AG04450 (cell line): ENCODE results near the gene GRB14. TPM values are rescaled to one million over a fixed set of nuclear protein-coding genes. Genes with fewer than 3 reads are reported as not detected.

Source experiments
- CTCF ChIA-PET: fragments of 300-600, 350-600 bp; formaldehyde crosslinking; extraction: SDS; loops from one replicate; lab custom pipeline; 2022; ENCODE audit warnings: antibody characterized with exemption, inconsistent platforms; lab: Charles Lee
- POLR2A ChIA-PET: fragments of 350-600 bp; formaldehyde crosslinking; extraction: SDS; loops from one replicate; lab custom pipeline; 2021; ENCODE audit warnings: antibody characterized with exemption, inconsistent platforms; lab: Yijun Ruan, JAX
- DNase-seq: peaks from one replicate; pipeline ENCODE4 v3.0.0-alpha.2; 2011; ENCODE audit warnings: low read depth, low spot score
- H3K27ac ChIP-seq: one replicate; pipeline ENCODE4 v1.5.1; 2012; ENCODE audit warnings: low read depth, low read length, control low read depth
- H3K27me3 ChIP-seq: one replicate; pipeline ENCODE4 v1.6.0; 2012; ENCODE audit warnings: low read length; ENCODE audit not compliant: control insufficient read depth, insufficient read depth
- H3K4me3 ChIP-seq: 2 replicates; pipeline ENCODE4 v1.5.1; 2011; ENCODE audit warnings: mild to moderate bottlenecking, low read depth, low read length, control low read depth
- H3K9me3 ChIP-seq: 2 replicates; pipeline ENCODE4 v1.5.1; 2012; ENCODE audit warnings: low read length; ENCODE audit not compliant: control insufficient read depth, insufficient read depth
- polyA plus RNA-seq: library from polyadenylated mRNA; depleted of rRNA; stranded (reverse); fragments of >200 nt; gene quantifications from 2 replicates; pipeline ENCODE4 v1.2.3, GENCODE V29; 2011
- TF ChIP-seq, protein P1 (sequence below): IDR thresholded peaks from 2 replicates; pipeline ENCODE4 v1.5.1; 2011; ENCODE audit warnings: low read depth, low read length, control low read depth, inconsistent platforms

The GRB14 gene
- polyA plus RNA-seq, 1 experiment = not detected

DNA sequence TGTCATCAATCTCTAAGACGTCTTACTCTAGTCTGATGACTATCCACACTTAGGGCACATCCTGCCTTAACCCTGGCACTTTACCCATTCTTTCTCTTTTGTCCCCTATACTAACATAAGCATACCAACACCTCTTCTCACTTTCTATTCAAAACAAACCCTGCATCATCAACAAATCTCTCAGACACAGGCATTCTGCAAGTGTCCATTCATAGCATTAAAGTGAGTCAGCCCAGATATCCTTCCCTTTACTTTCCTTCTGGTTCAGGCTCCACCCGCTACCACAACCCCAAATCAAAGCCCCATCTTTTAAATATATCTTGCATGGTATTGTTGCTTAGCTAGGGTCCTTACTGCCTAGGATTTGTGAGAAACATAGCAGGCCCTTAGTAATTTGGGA is 3.8 kb downstream of the GRB14 start:
- peaks cover 6% of the 10 kb centered on the region for H3K27me3 ChIP-seq
- ChIA-PET POLR2A (no interaction called here), CTCF (no interaction called here)
- TF ChIP-seq, protein P1, sequence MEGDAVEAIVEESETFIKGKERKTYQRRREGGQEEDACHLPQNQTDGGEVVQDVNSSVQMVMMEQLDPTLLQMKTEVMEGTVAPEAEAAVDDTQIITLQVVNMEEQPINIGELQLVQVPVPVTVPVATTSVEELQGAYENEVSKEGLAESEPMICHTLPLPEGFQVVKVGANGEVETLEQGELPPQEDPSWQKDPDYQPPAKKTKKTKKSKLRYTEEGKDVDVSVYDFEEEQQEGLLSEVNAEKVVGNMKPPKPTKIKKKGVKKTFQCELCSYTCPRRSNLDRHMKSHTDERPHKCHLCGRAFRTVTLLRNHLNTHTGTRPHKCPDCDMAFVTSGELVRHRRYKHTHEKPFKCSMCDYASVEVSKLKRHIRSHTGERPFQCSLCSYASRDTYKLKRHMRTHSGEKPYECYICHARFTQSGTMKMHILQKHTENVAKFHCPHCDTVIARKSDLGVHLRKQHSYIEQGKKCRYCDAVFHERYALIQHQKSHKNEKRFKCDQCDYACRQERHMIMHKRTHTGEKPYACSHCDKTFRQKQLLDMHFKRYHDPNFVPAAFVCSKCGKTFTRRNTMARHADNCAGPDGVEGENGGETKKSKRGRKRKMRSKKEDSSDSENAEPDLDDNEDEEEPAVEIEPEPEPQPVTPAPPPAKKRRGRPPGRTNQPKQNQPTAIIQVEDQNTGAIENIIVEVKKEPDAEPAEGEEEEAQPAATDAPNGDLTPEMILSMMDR = no peak
- no peak overlapping the region for H3K4me3 ChIP-seq
- no peak overlapping the region for H3K27ac ChIP-seq
- DNase-seq = no peak
- H3K9me3 ChIP-seq = no peaks in the 10 kb centered on the region

DNA sequence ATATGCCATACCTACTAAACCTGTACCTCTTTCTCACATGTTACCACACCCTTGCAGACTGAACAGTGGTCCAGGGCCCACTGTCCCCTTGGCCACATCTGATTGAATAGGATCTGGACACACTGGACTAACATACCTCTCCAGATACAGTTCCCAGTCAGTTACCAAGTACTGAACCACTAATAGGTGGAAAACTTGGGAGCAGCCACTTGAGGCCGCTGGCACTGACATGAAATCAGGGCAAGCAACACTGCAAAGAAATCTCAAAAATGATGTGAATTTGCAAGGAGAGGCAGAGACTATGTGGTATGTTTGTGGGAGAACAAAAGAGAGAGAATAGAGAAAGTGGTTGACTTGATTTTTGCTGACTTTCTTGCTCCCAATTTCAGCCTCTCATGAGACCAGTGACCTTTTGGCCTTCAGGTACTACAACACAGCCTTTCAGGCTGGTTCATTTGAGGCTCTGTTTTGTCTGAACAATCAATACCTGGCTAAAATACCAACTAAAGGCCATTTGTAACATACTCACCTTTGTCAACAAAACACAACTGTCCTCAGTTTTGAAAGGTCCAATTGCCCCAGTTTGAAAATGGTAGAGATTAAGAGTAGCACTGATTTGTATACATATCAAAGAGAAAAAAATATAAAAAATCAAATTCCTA is 7.8 kb downstream of the GRB14 start:
- DNase-seq = no peak
- H3K27ac ChIP-seq = no peak overlapping the region
- H3K27me3 ChIP-seq = no peaks in the 10 kb centered on the region
- TF ChIP-seq, protein P1 = no peak
- no peak overlapping the region for H3K4me3 ChIP-seq
- H3K9me3 ChIP-seq = no peaks in the 10 kb centered on the region
- ChIA-PET CTCF (interaction anchor here (1.2 to 3.4 kb wide), 2 partner anchors 14 to 53 kb away, joined by 3 to 12 read pairs; no protein-coding TSS in a partner anchor), POLR2A (no interaction called here)

DNA sequence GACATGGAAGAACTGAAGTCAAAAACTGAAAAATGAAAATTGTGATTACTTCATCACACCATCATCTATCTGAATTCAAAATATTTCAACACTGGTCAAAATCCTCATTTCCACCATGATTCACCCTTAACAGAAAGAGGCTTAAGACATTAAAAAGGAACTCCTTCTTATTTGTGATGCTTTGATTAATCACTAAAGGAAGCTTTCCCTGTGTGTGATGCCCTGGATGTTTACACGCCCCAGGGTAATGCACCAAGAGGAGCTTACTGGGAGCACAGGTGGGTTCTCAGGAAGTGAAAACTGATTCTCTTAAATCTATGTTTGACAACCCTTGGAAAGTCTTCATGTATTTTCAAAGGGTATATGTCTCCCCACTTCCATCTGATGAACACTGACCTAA is 11.5 kb downstream of the GRB14 start:
- Histone ChIP-seq H3K27me3 (no peaks in the 10 kb centered on the region), H3K9me3 (no peaks in the 10 kb centered on the region), H3K4me3 (no peak overlapping the region), H3K27ac (no peak overlapping the region)
- CTCF ChIA-PET = interaction anchor here (0.5 kb wide), 1 partner anchor 134 kb away, joined by 3 read pairs; no protein-coding TSS in a partner anchor
- TF ChIP-seq, protein P1 = no peak
- DNase-seq = no peak
- POLR2A ChIA-PET = no interaction called here

- no peaks in the 10 kb centered on the region for H3K9me3 ChIP-seq
- CTCF ChIA-PET = interaction anchor here (0.5 kb wide), 1 partner anchor 1435 kb away, joined by 3 read pairs; no protein-coding TSS in a partner anchor
- TF ChIP-seq, protein P1 = no peak
- no peaks in the 10 kb centered on the region for H3K27me3 ChIP-seq
- DNase-seq = no peak
- no peak overlapping the region for H3K4me3 ChIP-seq
- H3K27ac ChIP-seq = no peak overlapping the region
- POLR2A ChIA-PET = no interaction called here
These were observed 14.7 kb downstream of the GRB14 start for GRCh38 chr2:164606557-164606956.

DNA sequence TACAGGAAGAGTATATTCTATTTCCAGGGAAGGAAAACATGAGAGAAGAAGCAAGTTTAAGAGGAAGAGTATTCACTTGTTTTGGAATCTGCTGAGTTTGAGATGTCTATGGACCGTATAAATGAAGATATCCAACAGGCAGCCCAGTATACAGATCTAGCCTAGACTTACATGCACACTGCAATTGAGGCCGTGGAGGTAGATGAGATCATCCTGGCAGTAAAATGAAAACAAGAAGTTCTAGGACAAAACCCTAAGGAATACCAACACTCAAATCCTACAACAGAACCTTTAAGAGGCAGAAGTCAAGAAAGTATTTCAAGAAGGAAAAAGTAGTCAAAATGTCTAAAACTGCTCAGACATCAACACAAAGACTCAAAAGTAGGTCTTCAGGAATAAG is 16.0 kb downstream of the GRB14 start:
- no peak overlapping the region for H3K27ac ChIP-seq
- POLR2A ChIA-PET = no interaction called here
- H3K4me3 ChIP-seq = no peak overlapping the region
- no peaks in the 10 kb centered on the region for H3K9me3 ChIP-seq
- no peaks in the 10 kb centered on the region for H3K27me3 ChIP-seq
- TF ChIP-seq, protein P1 = no peak
- no peak for DNase-seq
- CTCF ChIA-PET = no interaction called here
